CD4-positive, alpha-beta T cell (primary cell): ENCODE results near the gene ATP7A. TPM values are rescaled to one million over a fixed set of nuclear protein-coding genes. Genes with fewer than 3 reads are reported as not detected.
"Not testable (repeated sequence)": the region's sequence is repeated elsewhere in the genome, so short reads cannot be mapped to it uniquely, and the experiment has no call there.

Experiments used
- ATAC-seq: fragments of 200-7000 bp; cut with Tn5 transposase; one replicate; pipeline ENCODE4 v1.10.0; 2022; ENCODE audit warnings: mild to moderate bottlenecking; ENCODE audit not compliant: poor library complexity
- CTCF ChIA-PET: fragments of 350-600 bp; sonication (Branson Sonifier 250); formaldehyde crosslinking; loops from one replicate; lab custom pipeline; 2021; ENCODE audit warnings: antibody characterized with exemption, inconsistent platforms; lab: Charles Lee
- POLR2A ChIA-PET: fragments of 350-600 bp; sonication (Branson Sonifier 250); formaldehyde crosslinking; loops from one replicate; lab custom pipeline; 2021; ENCODE audit warnings: antibody characterized with exemption, inconsistent platforms; lab: Charles Lee
- DNase-seq, 14 experiments: peaks; one replicate each; pipeline ENCODE4 v3.0.0-alpha.2; 2013 to 2020; ENCODE audit warnings: mixed read lengths in 2 of 14
- H3K27ac ChIP-seq, 2 donors: one replicate each; pipeline versions ENCODE4 v1.5.1 to v1.7.0; 2013; ENCODE audit warnings: low read length in 2 of 2, low read depth in 1 of 2, mild to moderate bottlenecking in 1 of 2
- H3K27me3 ChIP-seq, 2 experiments: 1 replicate in 1 of 2; 2 replicates in 1 of 2; pipeline versions ENCODE4 v1.6.1 to v1.7.0; 2013; ENCODE audit warnings: low read length in 2 of 2, control low read depth in 1 of 2, mild to moderate bottlenecking in 1 of 2, moderate library complexity in 1 of 2; ENCODE audit not compliant: insufficient read depth in 2 of 2, control insufficient read depth in 1 of 2
- H3K36me3 ChIP-seq: one replicate; pipeline ENCODE4 v1.6.1; 2013; ENCODE audit warnings: low read length, control low read depth; ENCODE audit not compliant: insufficient read depth
- H3K4me1 ChIP-seq: one replicate; pipeline ENCODE4 v1.6.1; 2013; ENCODE audit warnings: low read length, control low read depth; ENCODE audit not compliant: insufficient read depth
- H3K4me3 ChIP-seq: one replicate; pipeline ENCODE4 v1.5.1; 2013; ENCODE audit warnings: mild to moderate bottlenecking, low read length, moderate library complexity
- H3K9me3 ChIP-seq, 2 experiments: 1 replicate in 1 of 2; 2 replicates in 1 of 2; pipeline versions ENCODE4 v1.6.1 to v1.7.0; 2013; ENCODE audit warnings: low read length in 2 of 2, mild to moderate bottlenecking in 2 of 2, control low read depth in 1 of 2, moderate library complexity in 1 of 2; ENCODE audit not compliant: control insufficient read depth in 1 of 2, insufficient read depth in 1 of 2
- H3K27ac Mint-ChIP-seq: one replicate; pipeline ENCODE4 v1.8.0; 2020; ENCODE audit warnings: mixed read lengths
- H3K27me3 Mint-ChIP-seq: one replicate; pipeline ENCODE4 v1.8.0; 2021; ENCODE audit warnings: mixed read lengths
- H3K36me3 Mint-ChIP-seq: one replicate; pipeline ENCODE4 v1.8.0; 2021; ENCODE audit warnings: low read depth, mixed read lengths
- H3K4me1 Mint-ChIP-seq: one replicate; pipeline ENCODE4 v1.8.0; 2021; ENCODE audit warnings: low read depth, mixed read lengths
- H3K4me3 Mint-ChIP-seq: one replicate; pipeline ENCODE4 v1.8.0; 2020; ENCODE audit warnings: mild to moderate bottlenecking, mixed read lengths
- H3K9me3 Mint-ChIP-seq: one replicate; pipeline ENCODE4 v1.8.0; 2020; ENCODE audit warnings: mixed read lengths
- CTCF ChIP-seq: fragments of 200-600 bp; IDR thresholded peaks from one replicate; pipeline ENCODE4 v1.8.0; 2022; ENCODE audit warnings: antibody characterized with exemption, mild to moderate bottlenecking
- intact Hi-C, 2 experiments: fragments of 100-400 bp; cut with DNase I in 1 of 2; cut with micrococcal nuclease in 1 of 2; formaldehyde crosslinking; loops; one replicate each; pipeline versions ENCODE4 v1.15.1 to v1.9.0; 2023 to 2025; cut with DNase I, micrococcal nuclease
- total RNA-seq, 174 experiments: library from RNA in 2 of 174; stranded (reverse) in 2 of 174; gene quantifications; one replicate each; pipeline ENCODE4 v1.2.3 and lab custom pipeline; 2021 to 2026

The ATP7A gene
- total RNA-seq, 2 experiments from 2014 or later: 12.1 to 12.8 TPM

- intact Hi-C loops: loop anchor here in 1 of 2 experiments (10.0 kb wide), 1 partner anchor 47 kb away; the partner anchor contains the start of gene PGAM4
- peak in 1 of 14 experiments; percentile 8 for DNase-seq
- ATAC-seq: no peak
- H3K4me3 ChIP-seq: peak overlapping the region; percentile 3
- H3K27ac Mint-ChIP-seq: peak overlapping the region; percentile 63
- ChIA-PET CTCF (interaction anchor here (0.7 to 0.8 kb wide), 2 partner anchors 12 to 64 kb away, joined by 4 to 5 read pairs; no protein-coding TSS in a partner anchor), POLR2A (interaction anchor here (1.5 kb wide), 1 partner anchor 18 kb away, joined by 8 read pairs; the partner anchor contains the start of gene COX7B)
- peaks cover 4% of the 10 kb centered on the region for H3K4me1 ChIP-seq
- peaks cover 53% of the 10 kb centered on the region for H3K4me1 Mint-ChIP-seq
- H3K4me3 Mint-ChIP-seq: peak overlapping the region; percentile 50
- H3K36me3 Mint-ChIP-seq: peaks cover 6% of the 10 kb centered on the region
- no peaks in the 10 kb centered on the region for H3K27me3 ChIP-seq
- H3K9me3 ChIP-seq: no peaks in the 10 kb centered on the region
- H3K27ac ChIP-seq: no peak overlapping the region
- H3K9me3 Mint-ChIP-seq: no peaks in the 10 kb centered on the region
- TF ChIP-seq CTCF: no peak
- no peaks in the 10 kb centered on the region for H3K27me3 Mint-ChIP-seq
- H3K36me3 ChIP-seq: no peaks in the 10 kb centered on the region
Measured at GRCh38 chrX:77917294-77917933, 6.9 kb downstream of the ATP7A start.

- Mint-ChIP-seq H3K9me3 (no peaks in the 10 kb centered on the region), H3K36me3 (peaks cover 15% of the 10 kb centered on the region), H3K4me3 (no peak overlapping the region), H3K27ac (no peak overlapping the region), H3K27me3 (no peaks in the 10 kb centered on the region), H3K4me1 (peaks cover 53% of the 10 kb centered on the region)
- TF ChIP-seq CTCF: no peak
- POLR2A ChIA-PET: interaction anchor here (0.8 to 1.5 kb wide), 2 partner anchors 19 to 142 kb away, joined by 3 to 8 read pairs; partner anchors contain the start of gene COX7B
- Histone ChIP-seq H3K4me1 (peaks cover 4% of the 10 kb centered on the region), H3K9me3 (no peaks in the 10 kb centered on the region), H3K4me3 (no peak overlapping the region), H3K36me3 (no peaks in the 10 kb centered on the region), H3K27ac (no peak overlapping the region), H3K27me3 (no peaks in the 10 kb centered on the region)
- DNase-seq (no peak), ATAC-seq (no peak)
- intact Hi-C loops: loop anchor here in 1 of 2 experiments (10.0 kb wide), 1 partner anchor 46 kb away; the partner anchor contains the start of gene PGAM4
- CTCF ChIA-PET: no interaction called here
Measured at GRCh38 chrX:77918568-77918967, 8.1 kb downstream of the ATP7A start.

GRCh38 chrX:77919370-77919769 lies 8.9 kb downstream of the ATP7A start:
- CTCF ChIA-PET, H3K4me3 ChIP-seq, H3K4me3 Mint-ChIP-seq, H3K27me3 ChIP-seq, H3K9me3 ChIP-seq, H3K27me3 Mint-ChIP-seq, H3K36me3 ChIP-seq, ATAC-seq, H3K27ac ChIP-seq, H3K4me1 ChIP-seq, H3K9me3 Mint-ChIP-seq, DNase-seq, H3K27ac Mint-ChIP-seq: not testable (repeated sequence)
- POLR2A ChIA-PET: interaction anchor here (1.0 kb wide), 1 partner anchor 9 kb away, joined by 3 read pairs; the partner anchor contains the start of gene ATP7A
- H3K36me3 Mint-ChIP-seq: peaks cover 16% of the 10 kb centered on the region
- intact Hi-C loops: loop anchor here in 1 of 2 experiments (10.0 kb wide), 1 partner anchor 45 kb away; the partner anchor contains the start of gene PGAM4
- peaks cover 54% of the 10 kb centered on the region for H3K4me1 Mint-ChIP-seq
